Calu3 (cell line): ENCODE results near the gene ZCCHC13. TPM values are rescaled to one million over a fixed set of nuclear protein-coding genes. Genes with fewer than 3 reads are reported as not detected.

Experiments
- BruUV-seq: library from RNA; stranded (reverse); fragments of 400-500 nt; replicated peaks from 2 replicates; lab custom pipeline; 2021; lab: Mats Ljungman, UMichigan
- CTCF ChIA-PET: fragments of 300-600 bp; sonication (Branson Sonifier 250); formaldehyde crosslinking; loops from one replicate; lab custom pipeline; 2022; ENCODE audit warnings: antibody characterized with exemption; lab: Charles Lee
- DNase-seq: peaks from one replicate; pipeline ENCODE4 v3.0.0; 2022
- H3K27ac Mint-ChIP-seq: one replicate; pipeline ENCODE4 v1.8.0; 2022; ENCODE audit warnings: mixed read lengths; ENCODE audit not compliant: unreplicated experiment
- H3K27me3 Mint-ChIP-seq: one replicate; pipeline ENCODE4 v1.8.0; 2022; ENCODE audit warnings: mixed read lengths; ENCODE audit not compliant: unreplicated experiment
- H3K36me3 Mint-ChIP-seq: one replicate; pipeline ENCODE4 v1.8.0; 2022; ENCODE audit warnings: mild to moderate bottlenecking, moderate library complexity, mixed read lengths; ENCODE audit not compliant: insufficient read depth, unreplicated experiment
- H3K4me1 Mint-ChIP-seq: one replicate; pipeline ENCODE4 v1.8.0; 2022; ENCODE audit warnings: mild to moderate bottlenecking, low read depth, mixed read lengths; ENCODE audit not compliant: unreplicated experiment
- H3K4me3 Mint-ChIP-seq: one replicate; pipeline ENCODE4 v1.8.0; 2022; ENCODE audit warnings: mild to moderate bottlenecking, low read depth, moderate library complexity, mixed read lengths; ENCODE audit not compliant: unreplicated experiment
- H3K9me3 Mint-ChIP-seq: one replicate; pipeline ENCODE4 v1.8.0; 2022; ENCODE audit warnings: low read depth, mixed read lengths; ENCODE audit not compliant: unreplicated experiment
- intact Hi-C: fragments of 100-400 bp; cut with micrococcal nuclease; formaldehyde crosslinking; loops from one replicate; pipeline ENCODE4 v1.10.0; 2022; ENCODE audit not compliant: unreplicated experiment
- total RNA-seq: library from RNA; stranded (reverse); gene quantifications from 2 replicates; pipeline ENCODE4 v1.2.3, GENCODE V29; 2022
- TF ChIP-seq, protein P1 (sequence below): fragments of 200-600 bp; IDR thresholded peaks from one replicate; pipeline ENCODE4 v1.8.0; 2022; ENCODE audit warnings: antibody characterized with exemption; ENCODE audit not compliant: unreplicated experiment

Gene ZCCHC13
- total RNA-seq, 1 experiment from 2014 or later: not detected

DNA sequence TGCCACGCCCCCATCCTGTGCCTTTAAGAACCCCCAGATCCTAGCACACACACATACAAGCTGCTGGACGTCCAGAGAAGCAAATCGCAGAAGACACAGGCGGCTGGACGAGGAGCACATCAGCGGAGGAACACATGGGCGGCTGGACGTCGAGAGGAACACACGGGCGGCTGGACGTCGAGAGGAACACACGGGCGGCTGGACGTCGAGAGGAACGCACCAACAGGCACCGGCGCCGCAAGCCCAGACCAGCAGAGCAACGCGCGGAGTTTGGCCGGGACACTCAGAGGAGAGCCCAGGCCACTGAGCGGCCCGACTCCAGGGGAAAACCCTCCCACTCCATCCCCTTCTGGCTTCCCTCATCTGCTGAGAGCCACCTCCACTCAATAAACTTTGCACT lies 17.2 kb downstream of the ZCCHC13 start:
- TF ChIP-seq, protein P1, sequence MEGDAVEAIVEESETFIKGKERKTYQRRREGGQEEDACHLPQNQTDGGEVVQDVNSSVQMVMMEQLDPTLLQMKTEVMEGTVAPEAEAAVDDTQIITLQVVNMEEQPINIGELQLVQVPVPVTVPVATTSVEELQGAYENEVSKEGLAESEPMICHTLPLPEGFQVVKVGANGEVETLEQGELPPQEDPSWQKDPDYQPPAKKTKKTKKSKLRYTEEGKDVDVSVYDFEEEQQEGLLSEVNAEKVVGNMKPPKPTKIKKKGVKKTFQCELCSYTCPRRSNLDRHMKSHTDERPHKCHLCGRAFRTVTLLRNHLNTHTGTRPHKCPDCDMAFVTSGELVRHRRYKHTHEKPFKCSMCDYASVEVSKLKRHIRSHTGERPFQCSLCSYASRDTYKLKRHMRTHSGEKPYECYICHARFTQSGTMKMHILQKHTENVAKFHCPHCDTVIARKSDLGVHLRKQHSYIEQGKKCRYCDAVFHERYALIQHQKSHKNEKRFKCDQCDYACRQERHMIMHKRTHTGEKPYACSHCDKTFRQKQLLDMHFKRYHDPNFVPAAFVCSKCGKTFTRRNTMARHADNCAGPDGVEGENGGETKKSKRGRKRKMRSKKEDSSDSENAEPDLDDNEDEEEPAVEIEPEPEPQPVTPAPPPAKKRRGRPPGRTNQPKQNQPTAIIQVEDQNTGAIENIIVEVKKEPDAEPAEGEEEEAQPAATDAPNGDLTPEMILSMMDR: no peak
- no TSS peak for BruUV-seq
- H3K36me3 Mint-ChIP-seq: no peaks in the 10 kb centered on the region
- CTCF ChIA-PET: no interaction called here
- H3K9me3 Mint-ChIP-seq: no peaks in the 10 kb centered on the region
- no peak overlapping the region for H3K27ac Mint-ChIP-seq
- intact Hi-C loops: no loop called here
- no peak overlapping the region for H3K4me3 Mint-ChIP-seq
- DNase-seq: no peak
- no peaks in the 10 kb centered on the region for H3K4me1 Mint-ChIP-seq
- peaks cover 12% of the 10 kb centered on the region for H3K27me3 Mint-ChIP-seq

DNA sequence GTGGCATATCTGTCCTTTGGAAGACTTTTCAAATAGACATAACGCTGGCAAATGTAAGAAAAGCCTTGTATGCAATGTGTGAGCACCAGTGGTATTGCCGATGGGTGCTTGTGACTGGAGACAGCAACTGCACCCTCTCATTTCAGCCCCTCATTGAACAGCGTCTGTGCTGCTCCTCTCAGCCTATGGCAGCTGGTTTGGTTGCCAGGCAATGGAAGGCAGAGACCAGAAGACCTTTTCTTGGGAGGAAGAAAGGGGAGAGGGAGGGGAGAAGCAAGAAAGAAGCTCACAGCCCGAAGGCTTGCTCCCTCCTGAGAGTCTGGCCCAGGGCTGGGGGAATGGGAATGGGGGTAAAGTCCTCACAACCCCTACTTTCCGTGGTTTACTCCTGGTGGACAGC lies 20.2 kb downstream of the ZCCHC13 start:
- no TSS peak for BruUV-seq
- no peaks in the 10 kb centered on the region for H3K36me3 Mint-ChIP-seq
- TF ChIP-seq, protein P1: no peak
- CTCF ChIA-PET: no interaction called here
- H3K4me3 Mint-ChIP-seq: no peak overlapping the region
- peaks cover 12% of the 10 kb centered on the region for H3K27me3 Mint-ChIP-seq
- H3K9me3 Mint-ChIP-seq: no peaks in the 10 kb centered on the region
- DNase-seq: no peak
- intact Hi-C loops: no loop called here
- H3K4me1 Mint-ChIP-seq: no peaks in the 10 kb centered on the region
- no peak overlapping the region for H3K27ac Mint-ChIP-seq

DNA sequence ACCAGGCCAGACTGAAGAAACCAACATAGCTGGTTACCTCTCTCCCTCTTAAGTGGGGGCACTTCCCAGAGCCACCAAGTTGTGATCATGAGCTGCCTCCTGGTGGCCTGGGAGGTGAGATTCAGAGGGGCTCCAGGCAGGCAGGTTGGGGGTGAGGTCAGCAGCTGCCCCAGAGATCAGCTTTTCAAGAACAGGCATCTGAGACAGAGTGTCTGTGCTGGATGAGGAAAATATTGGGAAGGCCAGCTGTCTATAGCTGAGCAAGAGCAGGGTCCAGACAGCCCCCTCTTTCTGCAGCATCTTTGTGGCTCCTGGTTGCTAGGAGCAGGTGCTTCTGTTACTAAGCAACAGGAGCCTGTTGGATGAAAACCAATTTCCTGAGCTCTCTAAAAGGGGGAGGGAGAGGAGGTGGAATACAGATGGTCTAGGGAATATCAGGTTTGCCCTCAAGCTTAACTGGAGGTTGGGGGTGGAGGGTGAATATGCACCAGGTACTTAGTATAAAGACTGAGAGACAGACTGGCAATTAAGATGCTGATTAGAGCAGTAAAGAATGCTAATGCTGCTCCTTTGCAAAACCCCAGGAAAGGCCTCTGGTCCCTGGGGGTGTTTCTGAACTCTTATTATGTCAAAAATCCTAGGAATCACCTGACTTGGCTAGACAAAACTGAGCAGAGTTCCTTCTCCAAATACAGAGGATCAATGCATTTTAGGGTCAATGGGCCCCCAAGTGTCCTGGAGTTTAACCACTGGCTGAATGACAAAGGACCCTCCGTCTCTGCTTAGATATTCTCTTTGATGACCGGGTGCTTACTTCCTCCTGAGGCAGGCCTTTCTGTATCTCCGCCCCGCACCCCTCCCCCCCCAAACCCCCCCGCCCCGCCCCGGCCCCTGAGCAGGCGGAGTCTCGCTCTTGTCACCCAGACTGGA lies 21.4 kb downstream of the ZCCHC13 start:
- Mint-ChIP-seq H3K36me3 (no peaks in the 10 kb centered on the region), H3K4me3 (no peak overlapping the region), H3K9me3 (no peaks in the 10 kb centered on the region), H3K27ac (no peak overlapping the region), H3K4me1 (no peaks in the 10 kb centered on the region), H3K27me3 (peaks cover 12% of the 10 kb centered on the region)
- no peak for DNase-seq
- CTCF ChIA-PET: no interaction called here
- intact Hi-C loops: no loop called here
- BruUV-seq: no TSS peak
- TF ChIP-seq, protein P1: no peak

DNA sequence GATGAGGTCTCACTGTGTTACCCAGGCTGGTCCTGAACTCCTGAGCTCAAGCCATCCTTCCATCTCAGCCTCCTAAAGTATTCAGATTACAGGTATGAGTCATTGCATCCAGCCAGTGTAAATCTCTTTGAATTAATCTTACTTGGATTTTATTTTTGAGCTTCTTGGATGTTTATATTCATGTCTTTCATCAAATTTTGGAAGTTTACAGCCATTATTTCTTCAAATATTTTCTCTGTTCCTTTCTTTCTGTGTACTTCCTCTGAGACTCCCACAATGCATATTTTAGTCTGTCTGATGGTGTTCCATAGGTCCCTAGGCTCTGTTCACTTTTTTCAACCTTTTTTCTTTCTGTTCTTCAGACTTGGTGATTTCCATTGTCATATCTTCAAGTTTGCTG lies 34.9 kb downstream of the ZCCHC13 start:
- H3K9me3 Mint-ChIP-seq: peaks cover 4% of the 10 kb centered on the region
- TF ChIP-seq, protein P1: no peak
- intact Hi-C loops: no loop called here
- DNase-seq: no peak
- CTCF ChIA-PET: no interaction called here
- peaks cover 18% of the 10 kb centered on the region for H3K4me1 Mint-ChIP-seq
- peaks cover 2% of the 10 kb centered on the region for H3K36me3 Mint-ChIP-seq
- H3K4me3 Mint-ChIP-seq: no peak overlapping the region
- no TSS peak for BruUV-seq
- H3K27me3 Mint-ChIP-seq: no peaks in the 10 kb centered on the region
- H3K27ac Mint-ChIP-seq: no peak overlapping the region
